ENCODE measurements around the gene CRYGN.

GRCh38 chr7:151432658-151433521 is 7.1 kb downstream of the CRYGN start:
- TF ChIP-seq POLR2A (IDR thresholded peaks at IDR 0.05; ENCODE audit: low read depth, low read length) (no peak), TAF1 (IDR thresholded peaks at IDR 0.05; ENCODE audit: low read depth, low read length) (no peak)
